Activated T-helper 1 cell treated with anti-CD3 and anti-CD28 coated beads, Interleukin-12 subunit alpha, Interleukin-12 subunit beta, Interleukin-2, Interleukin-4 antibody, amounts not matched to agents 30 ng/mL and 10 ng/mL and 1 ng/mL, durations not matched to agents 14 hours and 24 hours and 36 hours (primary cell): ENCODE results near the gene RGS21. TPM values are rescaled to one million over a fixed set of nuclear protein-coding genes. Genes with fewer than 3 reads are reported as not detected.
"Not testable (repeated sequence)": the region's sequence is repeated elsewhere in the genome, so short reads cannot be mapped to it uniquely, and the experiment has no call there.

Experiments
- DNase-seq: peaks from one replicate; pipeline ENCODE4 v3.0.0; 2021; ENCODE audit warnings: low spot score
- H3K27ac Mint-ChIP-seq: one replicate; pipeline ENCODE4 v1.8.0; 2021; ENCODE audit warnings: mild to moderate bottlenecking, mixed read lengths
- H3K27me3 Mint-ChIP-seq: one replicate; pipeline ENCODE4 v1.8.0; 2022; ENCODE audit warnings: mild to moderate bottlenecking, moderate library complexity, mixed read lengths; ENCODE audit not compliant: insufficient read depth
- H3K36me3 Mint-ChIP-seq: one replicate; pipeline ENCODE4 v1.8.0; 2021; ENCODE audit warnings: low read depth, mixed read lengths
- H3K4me1 Mint-ChIP-seq: one replicate; pipeline ENCODE4 v1.8.0; 2021; ENCODE audit warnings: low read depth, mixed read lengths
- H3K4me3 Mint-ChIP-seq: one replicate; pipeline ENCODE4 v1.8.0; 2021; ENCODE audit warnings: mild to moderate bottlenecking, moderate library complexity, mixed read lengths
- H3K9me3 Mint-ChIP-seq: one replicate; pipeline ENCODE4 v1.8.0; 2021; ENCODE audit warnings: mixed read lengths
- intact Hi-C: fragments of 100-400 bp; cut with micrococcal nuclease; formaldehyde crosslinking; loops from one replicate; pipeline ENCODE4 v1.15.1; 2024
- total RNA-seq: library from RNA; stranded (reverse); gene quantifications from 2 replicates; pipeline ENCODE4 v1.2.3, GENCODE V29; 2022

The RGS21 gene, protein sequence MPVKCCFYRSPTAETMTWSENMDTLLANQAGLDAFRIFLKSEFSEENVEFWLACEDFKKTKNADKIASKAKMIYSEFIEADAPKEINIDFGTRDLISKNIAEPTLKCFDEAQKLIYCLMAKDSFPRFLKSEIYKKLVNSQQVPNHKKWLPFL
- not detected in 2 replicates for total RNA-seq

DNA sequence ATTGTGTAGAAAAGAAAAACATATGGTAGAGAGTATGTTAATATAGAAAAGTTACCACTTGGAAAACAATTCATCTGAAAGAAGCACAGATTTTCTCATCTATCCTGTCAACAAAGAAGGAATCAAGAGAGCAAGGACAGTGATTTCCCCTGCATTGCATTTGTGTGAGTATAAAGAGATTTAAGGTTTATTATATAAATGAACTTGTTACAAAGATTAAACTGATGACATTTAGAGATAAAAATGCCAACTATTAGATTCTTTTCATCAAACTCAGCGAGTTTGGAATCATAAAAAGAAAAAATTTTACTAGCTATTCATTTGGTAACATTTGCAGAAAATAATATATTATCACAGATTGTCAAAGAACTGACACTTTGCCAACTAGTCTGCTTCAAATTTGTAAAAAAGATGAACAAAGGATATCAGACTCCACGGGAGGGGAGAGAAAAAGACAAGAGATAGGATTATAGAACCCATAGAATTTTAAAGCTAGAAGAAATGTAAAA, at the start of gene RGS21:
TSS of gene RGS21 (plus strand) at position 51 of the 509 bp plus-strand sequence. CDS start 26,045 bp downstream, outside the sequence.
- Mint-ChIP-seq H3K4me3 (no peak within 1 kb of the TSS), H3K27me3 (no peaks in the 10 kb centered on the region), H3K9me3 (no peaks in the 10 kb centered on the region), H3K36me3 (no peaks in the 10 kb centered on the region), H3K4me1 (no peaks in the 10 kb centered on the region), H3K27ac (no peak within 1 kb of the TSS)
- no peak for DNase-seq
- intact Hi-C loops, result no loop called here

DNA sequence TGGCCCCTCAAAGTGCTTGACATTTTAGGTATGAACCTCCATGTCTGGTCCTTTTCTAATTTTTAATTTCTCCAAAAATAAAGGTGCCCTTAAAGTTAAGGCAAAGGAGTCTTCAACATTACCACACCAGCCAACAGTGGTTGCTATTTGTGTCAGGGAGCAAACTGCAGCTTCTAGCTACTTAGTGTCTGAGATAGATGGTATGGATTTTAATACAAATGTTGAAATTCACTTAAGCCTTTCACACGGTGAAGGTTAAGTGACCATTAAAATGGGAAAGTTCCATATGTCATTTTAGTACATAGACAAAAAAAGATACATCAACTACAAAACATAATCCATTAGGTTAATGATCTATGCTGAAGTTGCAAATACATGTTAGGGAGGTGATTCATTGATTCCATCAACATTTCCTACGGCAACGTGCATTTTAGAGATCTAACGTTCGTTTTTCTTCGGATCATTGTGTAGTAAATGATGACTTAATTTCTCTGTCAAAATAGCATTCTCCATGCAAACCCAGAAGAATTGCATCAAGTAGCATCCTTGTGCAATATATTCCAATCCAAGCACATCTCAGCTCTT, 48.2 kb upstream of the RGS21 start:
- no peak overlapping the region for H3K27ac Mint-ChIP-seq
- H3K4me1 Mint-ChIP-seq, result no peaks in the 10 kb centered on the region
- no peaks in the 10 kb centered on the region for H3K27me3 Mint-ChIP-seq
- intact Hi-C loops, result no loop called here
- H3K4me3 Mint-ChIP-seq, result no peak overlapping the region
- H3K36me3 Mint-ChIP-seq, result no peaks in the 10 kb centered on the region
- no peaks in the 10 kb centered on the region for H3K9me3 Mint-ChIP-seq
- DNase-seq, result no peak

DNA sequence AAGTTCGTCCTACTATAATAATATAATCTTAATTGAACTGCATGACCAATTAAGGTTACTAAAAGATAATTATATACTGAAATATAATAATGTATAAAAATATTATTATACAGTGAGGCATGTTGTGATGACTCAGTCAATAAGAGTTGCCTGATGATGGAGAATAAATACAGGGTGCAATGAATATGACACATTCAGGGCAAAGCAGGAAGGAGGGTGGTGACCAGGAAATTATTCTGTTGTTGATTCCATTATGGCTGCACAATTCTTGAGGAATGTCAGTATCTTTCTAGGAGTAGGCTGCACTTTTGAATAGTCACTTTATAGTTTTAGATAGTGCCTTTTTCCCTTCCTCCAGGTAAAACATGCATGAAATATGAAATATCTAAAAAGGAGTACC, 46.4 kb upstream of the RGS21 start:
- Mint-ChIP-seq H3K4me1 (no peaks in the 10 kb centered on the region), H3K27ac (no peak overlapping the region), H3K27me3 (no peaks in the 10 kb centered on the region), H3K9me3 (no peaks in the 10 kb centered on the region), H3K36me3 (no peaks in the 10 kb centered on the region), H3K4me3 (no peak overlapping the region)
- no peak for DNase-seq
- intact Hi-C loops, result no loop called here

DNA sequence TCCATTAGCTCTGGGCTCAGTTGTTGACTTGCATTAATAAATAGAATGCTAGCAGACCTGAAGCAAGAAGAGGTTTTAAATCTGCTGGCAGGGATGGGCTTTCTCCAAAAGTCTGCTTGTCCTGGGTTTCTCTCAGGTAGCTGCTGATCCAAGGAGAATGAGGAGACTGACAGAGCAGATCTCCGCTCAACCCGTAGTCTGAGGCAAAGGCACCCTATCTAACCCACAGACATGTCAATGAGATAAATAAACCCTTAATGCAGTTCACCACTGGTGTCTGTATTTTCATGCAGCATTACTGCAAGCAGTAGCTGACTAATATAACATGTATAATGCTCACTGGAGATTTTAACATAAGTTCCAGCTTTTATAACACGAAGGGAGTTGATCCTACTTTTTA, 44.1 kb upstream of the RGS21 start:
- no peaks in the 10 kb centered on the region for H3K36me3 Mint-ChIP-seq
- DNase-seq, result no peak
- no peak overlapping the region for H3K27ac Mint-ChIP-seq
- no peaks in the 10 kb centered on the region for H3K27me3 Mint-ChIP-seq
- no peaks in the 10 kb centered on the region for H3K4me1 Mint-ChIP-seq
- intact Hi-C loops, result no loop called here
- H3K4me3 Mint-ChIP-seq, result no peak overlapping the region
- no peaks in the 10 kb centered on the region for H3K9me3 Mint-ChIP-seq

DNA sequence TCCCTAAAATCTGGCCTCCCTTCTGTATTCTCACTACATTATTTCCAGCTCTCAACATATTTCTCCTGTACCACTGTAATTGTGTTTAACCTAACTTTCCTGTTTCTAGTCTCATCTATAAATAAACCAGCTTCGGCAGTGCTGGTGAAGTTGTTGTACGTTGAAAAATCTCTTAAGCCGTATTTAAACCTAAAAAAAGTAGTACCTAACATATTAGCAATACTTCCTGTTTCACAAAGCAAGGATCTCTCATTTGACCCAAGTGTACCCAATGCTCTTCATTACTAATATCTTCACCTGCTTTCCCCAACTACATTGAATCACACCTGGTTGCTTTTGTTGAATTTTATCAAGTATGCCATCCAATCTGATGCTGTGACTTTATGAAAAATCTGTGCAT, 42.2 kb upstream of the RGS21 start:
- intact Hi-C loops, result no loop called here
- no peaks in the 10 kb centered on the region for H3K27me3 Mint-ChIP-seq
- H3K4me1 Mint-ChIP-seq, result no peaks in the 10 kb centered on the region
- H3K4me3 Mint-ChIP-seq, result no peak overlapping the region
- H3K9me3 Mint-ChIP-seq, result no peaks in the 10 kb centered on the region
- H3K27ac Mint-ChIP-seq, result no peak overlapping the region
- H3K36me3 Mint-ChIP-seq, result no peaks in the 10 kb centered on the region
- no peak for DNase-seq

DNA sequence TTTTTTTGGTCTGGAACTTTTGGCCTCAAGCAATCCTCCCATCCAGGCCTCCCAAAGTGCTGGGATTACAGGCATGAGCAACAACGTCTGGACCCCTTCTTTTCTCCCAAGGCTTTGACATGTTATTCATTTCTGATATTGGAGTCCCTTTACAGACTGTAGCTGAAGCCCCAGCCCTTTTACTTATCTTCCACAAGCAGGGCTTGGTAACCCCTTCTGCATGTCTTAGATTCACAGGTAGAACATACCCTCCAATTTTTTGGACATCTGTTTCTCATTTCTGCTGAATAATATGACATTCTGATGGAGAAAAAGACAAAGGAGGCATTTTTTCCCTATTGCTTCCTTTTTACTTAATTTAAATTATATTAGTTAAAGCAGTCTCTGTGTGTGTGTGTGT, 39.2 kb upstream of the RGS21 start:
- Mint-ChIP-seq H3K4me3 (no peak overlapping the region), H3K4me1 (no peaks in the 10 kb centered on the region), H3K27ac (no peak overlapping the region), H3K9me3 (peaks cover 4% of the 10 kb centered on the region), H3K27me3 (no peaks in the 10 kb centered on the region), H3K36me3 (no peaks in the 10 kb centered on the region)
- no peak for DNase-seq
- intact Hi-C loops, result no loop called here

DNA sequence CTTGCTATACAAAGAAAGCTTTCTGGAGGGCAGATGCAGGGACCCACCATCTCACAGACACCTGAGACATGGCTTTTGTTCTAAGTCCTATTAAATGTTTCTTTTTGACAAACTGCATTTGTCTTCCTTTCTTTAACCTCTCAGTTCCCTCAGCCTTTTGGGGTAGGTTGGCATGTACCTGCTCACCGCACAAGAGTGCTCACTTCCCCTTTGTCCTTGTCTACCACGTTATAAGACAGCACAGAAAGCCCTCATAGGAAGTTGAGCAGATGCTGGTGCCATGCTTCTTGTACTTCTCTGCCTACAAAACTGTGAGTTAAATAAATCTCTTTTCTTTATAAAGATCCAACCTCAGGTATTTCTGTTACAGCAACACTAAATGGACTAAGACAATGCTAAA, 31.9 kb upstream of the RGS21 start:
- Mint-ChIP-seq H3K4me3 (no peak overlapping the region), H3K9me3 (peaks cover 4% of the 10 kb centered on the region), H3K27ac (no peak overlapping the region), H3K4me1 (no peaks in the 10 kb centered on the region), H3K36me3 (no peaks in the 10 kb centered on the region), H3K27me3 (no peaks in the 10 kb centered on the region)
- no peak for DNase-seq
- intact Hi-C loops, result no loop called here

DNA sequence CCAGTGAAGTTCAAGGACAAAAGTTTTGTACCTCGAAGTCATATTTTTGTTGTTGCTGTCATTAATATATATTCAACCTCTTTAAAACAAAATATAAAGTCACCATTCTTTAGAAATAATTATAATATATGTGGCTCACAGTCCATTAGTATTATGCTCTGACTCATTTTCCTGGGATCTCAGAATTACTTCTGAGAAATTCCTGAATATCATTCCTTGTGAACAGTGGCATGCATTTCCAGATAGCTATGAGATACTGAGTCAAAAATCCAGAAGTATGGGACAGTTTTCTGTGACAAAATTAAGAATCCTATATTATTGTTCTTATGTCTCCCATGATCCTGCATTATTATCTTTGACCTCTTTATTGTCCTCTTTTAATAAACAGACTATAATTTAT, 13.8 kb upstream of the RGS21 start:
- Mint-ChIP-seq H3K4me3 (no peak overlapping the region), H3K9me3 (peaks cover 7% of the 10 kb centered on the region), H3K27ac (no peak overlapping the region), H3K36me3 (no peaks in the 10 kb centered on the region), H3K4me1 (no peaks in the 10 kb centered on the region), H3K27me3 (no peaks in the 10 kb centered on the region)
- DNase-seq, result no peak
- intact Hi-C loops, result no loop called here

DNA sequence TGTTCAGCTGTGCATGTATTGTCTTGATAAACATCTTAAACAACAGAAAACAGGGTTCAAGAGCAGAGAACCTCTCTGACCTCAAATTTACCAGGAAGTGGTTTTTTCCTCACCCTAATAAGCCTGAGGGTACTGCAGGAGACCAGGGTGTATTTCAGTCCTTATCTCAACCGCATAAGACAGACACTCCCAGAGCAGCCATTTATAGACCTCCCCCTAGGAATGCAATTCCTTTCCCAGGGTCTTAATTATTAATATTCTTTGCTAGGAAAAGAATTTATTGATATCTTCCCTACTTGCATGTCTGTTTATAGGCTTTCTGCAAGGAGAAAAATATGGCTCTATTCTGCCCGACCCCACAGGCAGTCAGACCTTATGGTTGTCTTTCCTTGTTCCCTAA, 8.5 kb upstream of the RGS21 start:
- H3K27me3 Mint-ChIP-seq, H3K36me3 Mint-ChIP-seq, H3K4me1 Mint-ChIP-seq, DNase-seq, intact Hi-C loops, H3K4me3 Mint-ChIP-seq, H3K27ac Mint-ChIP-seq, H3K9me3 Mint-ChIP-seq: not testable (repeated sequence)

DNA sequence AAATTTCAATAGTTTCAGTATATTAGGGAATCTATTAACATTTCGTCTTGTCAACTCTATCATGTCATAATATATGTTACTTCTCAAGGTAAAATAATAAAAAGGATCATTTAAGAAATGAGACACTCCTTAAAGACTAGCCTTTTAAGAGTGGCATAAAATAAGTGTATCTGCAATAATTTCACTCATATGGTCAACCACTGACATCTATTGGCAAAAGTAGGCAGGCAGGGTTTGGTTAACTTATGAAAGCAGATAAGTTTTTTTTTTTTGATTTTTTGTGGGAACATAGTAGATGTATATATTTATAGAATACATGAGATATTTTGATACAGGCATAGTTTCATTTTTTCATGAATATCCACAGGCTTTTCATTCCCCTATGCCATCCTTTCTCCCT, 5.5 kb upstream of the RGS21 start:
- peaks cover 7% of the 10 kb centered on the region for H3K9me3 Mint-ChIP-seq
- H3K27me3 Mint-ChIP-seq, result no peaks in the 10 kb centered on the region
- H3K36me3 Mint-ChIP-seq, result no peaks in the 10 kb centered on the region
- H3K27ac Mint-ChIP-seq, result no peak overlapping the region
- H3K4me3 Mint-ChIP-seq, result no peak overlapping the region
- intact Hi-C loops, result no loop called here
- DNase-seq, result no peak
- H3K4me1 Mint-ChIP-seq, result no peaks in the 10 kb centered on the region

DNA sequence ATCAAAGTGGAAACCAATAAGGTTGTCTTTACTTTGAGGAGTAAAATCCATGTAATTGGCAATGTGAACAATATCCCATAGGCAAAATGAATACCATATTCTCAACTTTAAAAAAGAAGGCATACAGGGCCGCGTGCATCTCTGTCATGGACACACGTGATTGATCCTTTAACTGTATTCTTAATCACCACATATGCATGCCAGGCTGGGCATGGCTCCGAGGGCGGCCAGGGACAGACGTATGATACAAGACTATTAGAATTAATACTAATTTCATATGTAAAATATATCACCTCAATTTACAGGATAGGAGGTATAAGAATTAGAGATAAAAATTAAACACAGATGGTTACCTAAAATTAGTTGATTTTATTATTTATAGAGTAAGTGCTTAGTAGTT, 11.2 kb downstream of the RGS21 start:
- Mint-ChIP-seq H3K4me3 (no peak overlapping the region), H3K27me3 (no peaks in the 10 kb centered on the region), H3K9me3 (no peaks in the 10 kb centered on the region), H3K27ac (no peak overlapping the region), H3K4me1 (no peaks in the 10 kb centered on the region), H3K36me3 (no peaks in the 10 kb centered on the region)
- intact Hi-C loops, result no loop called here
- no peak for DNase-seq

DNA sequence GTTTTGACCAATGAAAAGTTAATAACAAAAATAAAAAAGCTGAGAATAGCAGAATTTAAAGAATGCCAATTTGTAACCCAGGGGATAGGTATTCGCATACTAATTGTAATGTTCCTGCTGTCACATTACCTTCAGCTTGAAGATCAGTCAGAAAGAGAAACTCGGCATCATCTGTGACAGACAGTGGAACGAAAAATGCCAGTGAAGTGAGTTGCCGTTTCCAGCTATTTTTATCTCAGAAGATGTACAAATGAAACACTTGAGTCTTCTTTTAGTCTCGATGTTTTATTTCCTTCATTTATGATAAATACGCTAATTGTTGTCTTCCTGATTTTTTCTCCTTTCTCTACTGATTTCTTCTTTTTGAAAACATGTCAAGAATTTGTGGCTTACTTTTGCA, 26.1 kb downstream of the RGS21 start:
- no peak overlapping the region for H3K27ac Mint-ChIP-seq
- intact Hi-C loops, result no loop called here
- H3K4me3 Mint-ChIP-seq, result no peak overlapping the region
- H3K9me3 Mint-ChIP-seq, result no peaks in the 10 kb centered on the region
- no peak for DNase-seq
- H3K27me3 Mint-ChIP-seq, result no peaks in the 10 kb centered on the region
- no peaks in the 10 kb centered on the region for H3K36me3 Mint-ChIP-seq
- no peaks in the 10 kb centered on the region for H3K4me1 Mint-ChIP-seq

DNA sequence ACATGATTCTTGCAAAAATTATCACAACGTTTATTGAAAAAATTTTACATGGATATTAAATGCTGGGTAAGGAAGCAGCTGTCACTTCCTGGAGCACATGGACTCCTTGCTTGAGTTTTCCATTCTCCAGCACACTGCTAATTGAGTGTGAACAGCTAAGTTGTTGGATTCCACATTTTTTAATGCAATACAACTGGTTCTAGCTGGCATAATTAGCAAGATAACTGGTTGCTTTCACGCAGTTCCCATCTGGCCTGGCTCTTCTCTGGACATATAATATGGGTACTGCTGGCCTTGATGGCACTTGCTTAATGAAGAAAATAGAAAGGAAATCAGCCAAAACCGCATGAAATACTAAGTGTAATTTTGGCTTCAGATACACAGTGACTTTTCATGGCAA, 26.6 kb downstream of the RGS21 start:
- no peak for DNase-seq
- intact Hi-C loops, result no loop called here
- Mint-ChIP-seq H3K4me1 (no peaks in the 10 kb centered on the region), H3K36me3 (no peaks in the 10 kb centered on the region), H3K4me3 (no peak overlapping the region), H3K27ac (no peak overlapping the region), H3K9me3 (no peaks in the 10 kb centered on the region), H3K27me3 (no peaks in the 10 kb centered on the region)

DNA sequence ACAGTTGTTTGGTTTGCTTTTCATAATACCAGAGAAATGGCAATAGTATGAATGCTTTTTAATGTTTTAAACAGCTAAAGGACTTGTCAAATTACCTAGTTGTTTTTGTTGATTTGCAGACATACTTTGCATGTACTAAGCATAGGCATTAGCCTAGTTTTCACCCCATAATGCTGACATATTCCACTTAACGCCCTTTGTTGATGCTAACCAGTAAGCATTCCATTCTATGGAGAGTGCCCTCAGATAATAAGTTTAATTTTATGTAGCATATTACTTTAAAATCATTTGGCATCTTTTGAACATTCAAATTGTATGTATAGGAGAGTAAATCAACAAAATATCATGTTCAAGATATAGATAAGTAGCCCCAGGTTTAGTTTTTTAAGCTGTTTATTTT, 32.5 kb downstream of the RGS21 start:
- intact Hi-C loops, result no loop called here
- H3K9me3 Mint-ChIP-seq, result no peaks in the 10 kb centered on the region
- no peak overlapping the region for H3K4me3 Mint-ChIP-seq
- no peaks in the 10 kb centered on the region for H3K27me3 Mint-ChIP-seq
- H3K4me1 Mint-ChIP-seq, result no peaks in the 10 kb centered on the region
- no peak for DNase-seq
- no peak overlapping the region for H3K27ac Mint-ChIP-seq
- no peaks in the 10 kb centered on the region for H3K36me3 Mint-ChIP-seq
